HepG2 (cell line): ENCODE measurements around the gene FGF16. TPM values are rescaled to one million over a fixed set of nuclear protein-coding genes. Genes with fewer than 3 reads are reported as not detected.
"Not testable (repeated sequence)": the region's sequence is repeated elsewhere in the genome, so short reads cannot be mapped to it uniquely, and the experiment has no call there.

Experiments
- ATAC-seq: fragments of 200-7000 bp; cut with Tn5 transposase; 3 replicates; pipeline ENCODE4 v1.9.1; 2020; ENCODE audit warnings: mild to moderate bottlenecking, moderate library complexity
- BruUV-seq: library from RNA; stranded (reverse); fragments of 400-500 nt; replicated peaks from 2 replicates; lab custom pipeline; 2021; lab: Mats Ljungman, UMichigan
- CTCF ChIA-PET: fragments of 300-600 bp; formaldehyde crosslinking; extraction: SDS; loops from one replicate; lab custom pipeline; 2021; ENCODE audit warnings: low total read pairs, inconsistent platforms, low intra/inter-chr PET ratio; lab: Yijun Ruan, JAX
- POLR2A ChIA-PET: fragments of 350-600 bp; sonication (Branson Sonifier 250); formaldehyde crosslinking; loops from one replicate; lab custom pipeline; 2020; ENCODE audit warnings: antibody characterized with exemption, inconsistent platforms; lab: Yijun Ruan, JAX
- DNase-seq: peaks from one replicate; pipeline ENCODE4 v3.0.0-alpha.2; 2015; ENCODE audit warnings: low spot score
- FAIRE-seq: peaks from 3 replicates; lab custom pipeline; 2011; peaks lifted over from hg19 to GRCh38; lab: Jason Lieb, UNC
- H2AFZ ChIP-seq: one replicate; pipeline ENCODE4 v1.6.1; 2011; ENCODE audit warnings: low read length, inconsistent platforms
- H3K27ac ChIP-seq: fragments of 300-600 bp; 3 replicates; pipeline ENCODE4 v1.8.0; 2011; ENCODE audit warnings: mixed run types, mild to moderate bottlenecking, mixed read lengths, low read length, inconsistent platforms; ENCODE audit not compliant: insufficient read depth; ENCODE audit errors: extremely low read length
- H3K27me3 ChIP-seq, 2 experiments: fragments of 200-600 bp in 1 of 2; 2 replicates in 1 of 2; 3 replicates in 1 of 2; pipeline versions ENCODE4 v1.6.0 to v1.8.0; 2011; ENCODE audit warnings: low read length in 2 of 2, mild to moderate bottlenecking in 2 of 2, moderate library complexity in 2 of 2, inconsistent platforms in 1 of 2; ENCODE audit not compliant: insufficient read depth in 2 of 2, control insufficient read depth in 1 of 2
- H3K36me3 ChIP-seq, 2 experiments: fragments of 200-600 bp in 1 of 2; replicated peaks in 1 of 2; 2 replicates in 1 of 2; 3 replicates in 1 of 2; pipeline versions ENCODE4 v1.5.1 to v1.8.0; 2011; ENCODE audit warnings: low read length in 2 of 2, inconsistent platforms in 1 of 2; ENCODE audit not compliant: insufficient read depth in 2 of 2, control insufficient read depth in 1 of 2
- H3K4me1 ChIP-seq: 2 replicates; pipeline ENCODE4 v1.5.1; 2012; ENCODE audit warnings: low read length, inconsistent platforms; ENCODE audit not compliant: insufficient read depth
- H3K4me2 ChIP-seq: 2 replicates; pipeline ENCODE4 v1.6.0; 2011; ENCODE audit warnings: low read depth, low read length, inconsistent platforms
- H3K4me3 ChIP-seq, 3 experiments: fragments of 200-600 bp in 1 of 3; sonication (generic), shearing (Covaris generic) in 1 of 3; replicated peaks in 1 of 3; 2 replicates each; pipeline ENCODE4 v1.5.1; 2011 to 2016; ENCODE audit warnings: low read length in 3 of 3, inconsistent platforms in 2 of 3, low read depth in 2 of 3, mild to moderate bottlenecking in 2 of 3, control low read depth in 1 of 3, mixed read lengths in 1 of 3; ENCODE audit not compliant: insufficient read depth in 1 of 3
- H3K79me2 ChIP-seq: one replicate; pipeline ENCODE4 v1.6.1; 2011; ENCODE audit warnings: low read length, inconsistent platforms; ENCODE audit not compliant: insufficient read depth
- H3K9ac ChIP-seq: 2 replicates; pipeline ENCODE4 v1.6.0; 2011; ENCODE audit warnings: mild to moderate bottlenecking, low read depth, low read length, inconsistent platforms; ENCODE audit not compliant: insufficient read depth
- H3K9me3 ChIP-seq: 2 replicates; pipeline ENCODE4 v1.5.1; 2012; ENCODE audit warnings: mild to moderate bottlenecking, low read length
- H4K20me1 ChIP-seq: 2 replicates; pipeline ENCODE4 v1.6.0; 2011; ENCODE audit warnings: inconsistent platforms, mild to moderate bottlenecking, low read length, moderate library complexity; ENCODE audit not compliant: insufficient read depth
- TCF12 ChIP-seq, 2 experiments: fragments of 450-650 bp in 1 of 2; sonication (generic) in 1 of 2; formaldehyde crosslinking in 1 of 2; IDR thresholded peaks; 2 replicates each; pipeline versions ENCODE4 v1.6.1 to v1.8.0; 2017 to 2022; ENCODE audit warnings: antibody characterized with exemption in 1 of 2, mild to moderate bottlenecking in 1 of 2, missing genetic modification reagents in 1 of 2, moderate library complexity in 1 of 2
- ZNF230 ChIP-seq: sonication (generic); formaldehyde crosslinking; IDR thresholded peaks from 2 replicates; pipeline ENCODE4 v1.4.0; 2020; ENCODE audit warnings: mild to moderate bottlenecking, missing genetic modification reagents
- ZNF274 ChIP-seq: sonication (generic); formaldehyde crosslinking; IDR thresholded peaks from 2 replicates; pipeline ENCODE4 v1.5.1; 2020; ENCODE audit warnings: mild to moderate bottlenecking, missing genetic modification reagents
- WGBS: methylation state at CpG from one replicate; pipeline ENCODE4 v1.1.6; 2017; ENCODE audit warnings: low lambda C conversion rate; 5-methylcytosine and 5-hydroxymethylcytosine counted together
- in situ Hi-C: cut with HindIII; loops from 2 replicates; pipeline ENCODE4 v1.10.0; 2017; ENCODE audit warnings: low pct_unique_long_range_greater_than_20kb; ENCODE audit not compliant: extremely low pct_ligation_motif_present
- intact Hi-C: fragments of 100-400 bp; cut with micrococcal nuclease; formaldehyde crosslinking; loops from one replicate; pipeline ENCODE4 v1.10.0; 2022; ENCODE audit not compliant: unreplicated experiment
- polyA plus RNA-seq, 8 experiments: library from polyadenylated mRNA; depleted of rRNA in 3 of 8; stranded (reverse) in 7 of 8; unstranded in 1 of 8; fragments of >200 nt; fragmentation: Illumina TruSeq in 4 of 8; extraction: Trizol in 4 of 8; gene quantifications; 2 replicates each; pipeline versions ENCODE4 v1.2.1 to v1.2.3, GENCODE V29; 2011 to 2016; ENCODE audit warnings: low read depth in 4 of 8, missing spikeins in 1 of 8, mixed read lengths in 1 of 8; ENCODE audit not compliant: insufficient read depth in 1 of 8
- total RNA-seq, 5 experiments: library from RNA; depleted of rRNA; stranded (reverse); fragments of >200 nt; fragmentation: Illumina TruSeq; extraction: Trizol; gene quantifications; 2 replicates each; pipeline ENCODE4 v1.2.3, GENCODE V29; 2016; ENCODE audit warnings: low read depth in 1 of 5

FGF16 gene
- total and polyA plus RNA-seq, 2 of the 13 experiments (the other 11 are each of a cell fraction or from before 2014, with no cell fraction given), result not detected

GRCh38 chrX:77404419-77404818, 42.8 kb upstream of the FGF16 start:
- ChIA-PET POLR2A (no interaction called here), CTCF (no interaction called here)
- no peak overlapping the region for H3K27ac ChIP-seq
- H3K79me2 ChIP-seq, result no peaks in the 10 kb centered on the region
- no peaks in the 10 kb centered on the region for H3K4me1 ChIP-seq
- ATAC-seq (no peak), DNase-seq (no peak), FAIRE-seq (no peak)
- no peaks in the 10 kb centered on the region for H3K27me3 ChIP-seq
- in situ Hi-C loops, result no loop called here
- WGBS, result 14% methylated on average over 1 of the region's 2 CpGs
- H3K4me3 ChIP-seq, result no peak overlapping the region
- H3K4me2 ChIP-seq, result no peak overlapping the region
- H4K20me1 ChIP-seq, result no peaks in the 10 kb centered on the region
- no peaks in the 10 kb centered on the region for H3K36me3 ChIP-seq
- no TSS peak for BruUV-seq
- H3K9ac ChIP-seq, result no peak overlapping the region
- no peaks in the 10 kb centered on the region for H3K9me3 ChIP-seq
- no peak overlapping the region for H2AFZ ChIP-seq
- intact Hi-C loops, result no loop called here
- TF ChIP-seq ZNF274 (no peak), TCF12 (IDR thresholded peaks at IDR 0.05) (no peak), TCF12 (CRISPR knock-in tag; IDR thresholded peaks at IDR 0.05) (no peak), ZNF230 (CRISPR knock-in tag) (no peak)

GRCh38 chrX:77407821-77408220, 39.4 kb upstream of the FGF16 start:
- BruUV-seq, H3K36me3 ChIP-seq, H3K27ac ChIP-seq, H4K20me1 ChIP-seq, FAIRE-seq, H3K27me3 ChIP-seq, H3K9ac ChIP-seq, H3K4me2 ChIP-seq, H2AFZ ChIP-seq, in situ Hi-C loops, H3K79me2 ChIP-seq, POLR2A ChIA-PET, intact Hi-C loops, ATAC-seq, H3K9me3 ChIP-seq, DNase-seq, CTCF ChIA-PET, H3K4me1 ChIP-seq, H3K4me3 ChIP-seq: not testable (repeated sequence)
- 0% methylated on average over 1 of the region's 1 CpG for WGBS
